GM18499 (cell line): Measurements from ENCODE around the gene SERP2.
"Not testable (repeated sequence)": the region's sequence is repeated elsewhere in the genome, so short reads cannot be mapped to it uniquely, and the experiment has no call there.

Source experiments
- ATAC-seq: cut with Tn5 transposase; IDR thresholded peaks from one replicate; pipeline ENCODE4 v1.9.1; 2021; ENCODE audit warnings: moderate number of reproducible peaks; ENCODE audit not compliant: insufficient read depth, unreplicated experiment

SERP2 gene

GRCh38 chr13:44373601-44374347 is at the start of gene SERP2:
Gene SERP2 (plus strand): TSS chr13:44373824. CDS start chr13:44374026, 202 bp downstream.
- no peak for ATAC-seq

GRCh38 chr13:44326961-44327360 is 46.7 kb upstream of the SERP2 start:
- ATAC-seq = no peak

GRCh38 chr13:44329041-44329440 is 44.6 kb upstream of the SERP2 start:
- ATAC-seq = not testable (repeated sequence)

- no peak for ATAC-seq
Observed at GRCh38 chr13:44329909-44330545, 43.6 kb upstream of the SERP2 start.

DNA sequence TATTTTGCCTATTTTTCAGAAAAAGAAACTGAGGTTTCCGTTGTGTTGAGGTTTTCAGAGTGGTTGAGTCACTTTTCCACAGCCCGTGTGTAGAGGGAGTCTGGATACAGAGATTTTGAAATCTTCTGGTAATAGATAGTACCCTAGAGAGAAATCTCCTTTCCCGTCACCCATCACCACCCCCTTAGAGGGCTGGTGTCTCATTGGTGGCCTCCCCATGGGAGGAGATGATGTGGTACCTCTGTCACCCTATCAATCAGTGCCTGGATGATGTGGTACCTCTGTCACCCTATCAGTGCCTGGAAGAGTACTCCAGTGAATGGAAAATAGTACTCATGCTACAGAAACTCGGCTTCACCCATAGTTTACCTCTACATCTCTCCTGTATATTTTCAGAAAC is 42.2 kb upstream of the SERP2 start:
- ATAC-seq = no peak

- ATAC-seq = no peak
Observed at GRCh38 chr13:44331912-44332851, 41.4 kb upstream of the SERP2 start.

- ATAC-seq = no peak
Observed at GRCh38 chr13:44333950-44334655, 39.5 kb upstream of the SERP2 start.

DNA sequence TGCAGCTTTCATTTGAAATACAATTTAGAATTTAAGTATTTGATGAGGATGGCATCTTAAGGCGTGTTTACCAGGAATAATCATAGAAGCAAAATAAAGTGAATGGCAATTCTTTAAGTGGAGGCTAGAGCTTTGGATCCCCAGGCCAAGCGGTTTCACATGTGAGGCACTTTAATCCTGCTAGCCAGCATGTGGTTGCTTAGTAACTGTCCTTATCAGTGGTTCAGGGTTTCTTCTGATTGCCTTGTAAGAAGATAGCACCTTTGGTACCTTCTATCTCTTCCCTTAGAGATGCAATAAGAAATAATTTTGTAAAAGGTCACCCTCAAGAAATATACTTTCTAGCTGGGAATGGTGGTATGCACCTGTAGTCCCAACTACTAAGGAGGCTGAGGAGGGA is 38.9 kb upstream of the SERP2 start:
- no peak for ATAC-seq

DNA sequence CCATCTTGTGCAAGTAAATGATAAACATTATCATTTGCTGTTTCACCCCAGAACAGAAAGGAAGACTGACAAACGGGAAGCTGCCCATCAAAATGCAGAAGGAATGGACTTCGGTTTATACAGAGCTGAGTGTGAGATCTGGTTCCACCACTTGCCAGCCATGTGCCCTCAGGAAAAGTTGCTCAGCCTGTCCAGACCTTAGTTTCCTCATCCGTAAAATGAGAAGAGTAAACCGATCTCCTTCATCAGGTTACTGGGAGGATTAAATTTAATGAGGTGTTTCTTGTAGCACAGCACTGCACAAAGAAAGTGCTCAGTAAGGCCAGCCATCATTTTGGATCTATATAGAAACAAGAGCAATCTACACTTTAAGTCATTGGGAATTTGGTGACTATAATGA is 36.7 kb upstream of the SERP2 start:
- ATAC-seq = no peak

DNA sequence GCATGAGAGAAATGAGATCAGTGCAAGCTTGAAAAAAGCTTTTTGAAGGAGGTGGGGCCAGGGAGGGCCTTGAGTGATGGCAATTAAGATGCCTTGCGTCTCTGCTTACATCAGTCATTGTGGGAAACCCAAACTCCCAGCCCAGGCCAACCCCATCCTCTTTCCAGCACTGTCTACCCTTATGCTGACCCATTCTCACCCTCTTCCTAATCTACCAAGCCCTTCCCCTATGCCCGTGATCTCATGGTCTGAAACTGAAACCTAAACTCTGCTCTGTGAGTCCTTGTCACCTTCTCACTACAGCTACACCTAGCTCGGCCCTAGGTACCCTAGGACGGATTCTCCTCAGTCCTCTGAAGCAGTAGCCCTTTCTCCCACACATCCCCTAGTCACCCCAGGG is 36.0 kb upstream of the SERP2 start:
- no peak for ATAC-seq

GRCh38 chr13:44340508-44340907 is 33.1 kb upstream of the SERP2 start:
- peak; percentile 47 for ATAC-seq

DNA sequence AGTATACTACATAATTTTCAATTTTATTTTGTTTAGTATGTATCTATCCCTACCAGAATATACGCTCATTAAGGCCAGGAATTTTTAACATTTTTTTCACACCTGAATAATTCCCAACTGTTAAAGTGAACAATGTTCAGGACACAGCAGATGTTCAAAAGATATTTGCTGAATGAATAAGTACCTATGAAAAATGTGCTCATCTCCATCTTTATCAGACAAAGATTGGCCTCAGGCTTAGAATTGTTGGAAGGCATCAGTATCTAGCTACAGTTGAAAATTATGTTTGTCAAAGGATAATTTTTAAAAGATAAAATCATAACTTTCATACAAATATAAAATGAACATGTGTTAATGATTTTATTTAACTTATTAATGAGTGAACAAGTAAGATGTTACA is 30.9 kb upstream of the SERP2 start:
- no peak for ATAC-seq

GRCh38 chr13:44346534-44346933 is 27.1 kb upstream of the SERP2 start:
- ATAC-seq = no peak

DNA sequence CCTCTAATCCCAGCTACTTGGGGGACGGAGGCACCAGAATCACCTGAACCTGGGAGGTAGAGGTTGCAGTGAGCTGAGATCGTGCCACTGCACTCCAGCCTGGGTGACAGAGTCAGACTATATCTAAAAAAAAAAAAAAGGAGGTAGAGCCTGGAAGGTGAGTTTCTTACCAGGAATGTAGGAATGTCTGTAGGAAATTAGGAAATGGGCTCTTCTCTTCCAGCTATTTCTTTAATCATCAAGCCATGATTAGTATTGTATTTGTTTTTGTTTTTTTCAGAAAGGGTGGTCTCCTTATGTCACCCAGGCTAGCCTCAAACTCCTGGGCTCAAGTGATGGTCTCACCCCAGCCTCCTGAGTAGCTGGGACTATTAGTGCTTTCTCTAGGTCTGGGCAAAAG is 26.3 kb upstream of the SERP2 start:
- no peak for ATAC-seq

DNA sequence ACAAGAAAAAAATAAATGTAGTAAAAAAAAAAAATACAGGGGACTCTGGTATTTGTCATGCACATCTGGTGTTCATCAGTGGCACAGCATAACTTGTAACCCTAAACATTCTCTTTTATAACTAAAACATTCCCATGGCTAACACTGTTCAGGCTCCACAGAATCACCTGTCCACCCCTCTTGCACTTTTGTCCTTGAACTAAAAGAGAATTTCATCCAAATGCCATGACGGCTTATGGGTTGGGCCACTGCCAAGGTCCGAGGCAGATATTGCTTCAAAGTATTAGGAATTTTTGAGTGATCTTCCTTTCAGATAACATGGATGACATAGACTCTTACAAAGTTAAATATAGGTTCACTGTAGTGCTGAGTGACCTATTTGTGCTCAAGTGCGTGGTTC is 25.7 kb upstream of the SERP2 start:
- ATAC-seq = no peak

DNA sequence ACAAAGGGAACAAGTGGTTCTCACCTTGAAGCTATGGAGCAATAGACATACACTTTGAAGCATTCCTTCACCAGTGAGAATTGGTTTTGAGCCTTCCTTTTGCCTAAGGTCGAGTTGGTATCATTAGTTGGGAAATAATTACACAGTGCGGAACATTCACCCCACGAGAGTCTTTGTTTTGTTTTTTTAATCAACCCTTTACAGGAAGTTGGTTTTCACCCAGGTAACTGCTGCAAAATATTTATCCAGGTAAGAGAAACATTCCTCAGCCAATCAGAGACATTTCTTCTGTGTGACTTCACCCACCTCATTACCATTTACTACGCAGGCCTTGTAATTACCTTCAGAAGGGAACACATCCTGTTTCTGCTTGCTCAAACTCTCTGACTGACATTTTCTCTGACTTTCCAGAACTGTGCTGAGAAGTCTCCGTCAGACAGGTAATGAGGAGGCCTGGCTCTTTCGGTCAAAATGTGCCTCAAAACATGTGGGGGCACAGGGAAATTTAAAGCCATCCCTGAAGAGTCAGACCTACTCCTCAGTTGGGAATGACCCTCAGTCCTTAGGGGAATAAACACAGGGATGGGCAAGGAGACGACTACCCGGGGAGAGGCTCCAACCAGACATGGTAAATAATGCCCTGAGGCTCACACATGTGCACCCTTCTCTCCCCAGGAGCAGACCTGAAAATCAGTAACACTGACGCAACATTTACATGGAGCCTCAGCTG is 22.7 kb upstream of the SERP2 start:
- ATAC-seq = no peak

DNA sequence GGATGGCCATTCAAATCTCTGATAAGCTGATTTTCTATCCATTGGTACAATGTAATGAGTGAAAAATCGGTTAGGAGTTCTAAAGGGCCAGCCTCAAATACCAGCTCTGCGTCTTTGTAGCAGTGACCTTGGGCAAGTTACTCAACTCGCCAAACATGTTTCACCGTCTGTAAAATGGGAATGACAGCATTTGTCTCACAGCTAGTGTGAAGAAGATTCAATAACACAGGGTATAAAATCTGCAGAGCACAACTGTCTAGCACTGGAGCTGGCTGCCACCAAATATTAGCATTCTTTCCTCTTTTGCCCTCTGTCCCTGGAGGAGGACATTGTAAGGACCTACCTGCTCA is 22.1 kb upstream of the SERP2 start:
- no peak for ATAC-seq

DNA sequence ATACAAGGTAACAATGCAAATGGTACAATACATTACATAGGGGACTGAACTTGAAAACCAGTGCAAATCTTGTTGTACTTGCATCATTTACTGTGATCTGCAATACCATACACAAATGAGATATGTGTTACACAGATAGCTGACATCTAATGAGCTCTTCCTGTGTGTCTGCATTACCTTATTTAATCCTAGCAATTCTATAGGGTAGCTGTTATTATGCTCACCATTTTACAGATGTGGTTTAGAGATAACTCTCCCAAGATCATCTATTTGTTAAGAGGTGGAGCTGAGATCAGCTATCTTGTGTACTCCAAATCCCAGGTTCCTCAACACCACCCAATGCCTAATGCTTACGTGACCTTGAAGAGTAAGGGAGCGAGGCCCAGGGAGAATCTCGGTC is 21.4 kb upstream of the SERP2 start:
- ATAC-seq = no peak

DNA sequence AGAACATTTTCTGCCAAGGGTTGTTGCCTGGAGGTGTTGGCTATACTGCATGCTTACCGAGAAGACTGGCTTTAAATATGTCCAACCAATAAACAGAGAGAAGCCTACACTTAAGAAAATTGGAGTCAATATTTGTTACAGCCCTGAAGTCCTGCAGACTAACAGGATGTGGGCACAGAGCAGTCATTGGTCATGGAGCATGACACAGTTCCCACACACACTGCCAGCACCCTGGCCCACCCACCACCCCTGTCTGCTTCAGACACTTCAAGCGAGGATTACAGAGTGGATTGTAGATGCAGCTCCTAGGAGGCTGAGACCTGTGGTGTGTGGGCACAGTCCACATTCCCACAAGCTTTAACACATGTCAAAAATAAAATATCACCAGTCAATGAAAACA is 21.0 kb upstream of the SERP2 start:
- ATAC-seq = no peak

GRCh38 chr13:44354331-44354730 is 19.3 kb upstream of the SERP2 start:
- ATAC-seq = no peak
